Ovary (tissue), 9 donors: ENCODE measurements around the gene UBA3. TPM values are rescaled to one million over a fixed set of nuclear protein-coding genes. Genes with fewer than 3 reads are reported as not detected.

ENCODE experiments used
- DNase-seq, 5 donors: peaks; one replicate each; pipeline ENCODE4 v3.0.0-alpha.2; 2019 to 2020
- H3K27ac ChIP-seq, 2 donors: fragments of 200-600 bp; one replicate each; pipeline versions ENCODE4 v1.5.1 to v1.8.0; 2019 to 2022
- H3K27me3 ChIP-seq: fragments of 200-600 bp; one replicate; pipeline ENCODE4 v1.8.0; 2022
- H3K36me3 ChIP-seq: fragments of 200-600 bp; sonication (generic); one replicate; pipeline ENCODE4 v1.5.1; 2019
- H3K4me1 ChIP-seq: one replicate; pipeline ENCODE4 v1.8.1; 2013; ENCODE audit warnings: mild to moderate bottlenecking, moderate library complexity; ENCODE audit not compliant: insufficient read depth
- H3K4me3 ChIP-seq: fragments of 200-600 bp; sonication (generic); one replicate; pipeline ENCODE4 v1.5.1; 2017
- H3K9me3 ChIP-seq, 2 donors: fragments of 200-600 bp in 1 of 2; sonication (generic) in 1 of 2; one replicate each; pipeline versions ENCODE4 v1.5.1 to v1.8.1; 2013 to 2019; ENCODE audit warnings: mild to moderate bottlenecking in 1 of 2, moderate library complexity in 1 of 2
- CTCF ChIP-seq, 3 donors: fragments of 450-650 bp in 2 of 3; fragments of 200-600 bp in 1 of 3; IDR thresholded peaks; one replicate each; pipeline versions ENCODE4 v1.5.1 to v1.8.0; 2016 to 2022; ENCODE audit warnings: antibody characterized with exemption in 3 of 3, mild to moderate bottlenecking in 1 of 3
- EP300 ChIP-seq: sonication (generic); formaldehyde crosslinking; IDR thresholded peaks from one replicate; pipeline ENCODE4 v1.6.1; 2017; ENCODE audit warnings: antibody characterized with exemption
- POLR2A ChIP-seq: fragments of 450-650 bp; IDR thresholded peaks from one replicate; pipeline ENCODE4 v1.6.1; 2017; ENCODE audit warnings: antibody characterized with exemption, mild to moderate bottlenecking, moderate library complexity
- WGBS, 3 donors: extraction: QIAGEN DNeasy Blood & Tissue Kit in 1 of 3; methylation state at CpG; one replicate each; pipeline versions ENCODE4 v1.1.5 to v1.1.7; 2013 to 2017; 5-methylcytosine and 5-hydroxymethylcytosine counted together
- intact Hi-C, 4 donors: fragments of 100-400 bp; cut with DNase I; formaldehyde crosslinking; loops; one replicate each; pipeline versions ENCODE4 v1.11.0 to v1.15.1; 2022 to 2023
- polyA plus RNA-seq, 2 donors: library from polyadenylated mRNA; stranded (reverse); fragments of 200-250 nt in 1 of 2; fragments of 350-450 nt in 1 of 2; fragmentation: Illumina TruSeq in 1 of 2; extraction: RNeasy Lipid Tissue Mini Kit (QIAGEN cat#74804) in 1 of 2; gene quantifications; one replicate each; pipeline ENCODE4 v1.2.3, GENCODE V29; 2013 to 2014
- total RNA-seq, 7 donors: library from RNA; depleted of rRNA in 2 of 7; stranded (reverse); fragments of >200 nt in 2 of 7; fragmentation: NEBNext Ultra II Directional in 3 of 7; extraction: Animal tissue kit (Norgen Biotek cat#: 25700) in 3 of 7; gene quantifications; one replicate each; pipeline versions ENCODE4 v1.1.0 to v1.2.4, GENCODE V29; 2016 to 2023
- donor health status: DM: no; HTN: no; CAD: no; lungs with moderate emphysema.
- donor health status: DM: no; HTN: no; CAD: no.
- donor health status: Bipolar disorder and iron deficiency.
- donor health status: DM: yes; HTN: yes; CAD: no.
- donor health status: DM: no; HTN: no; CAD: no.
- donor health status: DM: yes; HTN: yes; CAD: no.

UBA3 gene
- total and polyA plus RNA-seq, 9 donors: 34.7 to 54.9 (median 47.7) TPM

- Histone ChIP-seq H3K4me1 (no peaks in the 10 kb centered on the region), H3K27me3 (no peaks in the 10 kb centered on the region), H3K27ac (no peak overlapping the region), H3K9me3 (no peaks in the 10 kb centered on the region), H3K36me3 (no peaks in the 10 kb centered on the region), H3K4me3 (no peak overlapping the region)
- DNase-seq: no peak
- intact Hi-C loops: no loop called here
- 91 to 96% (median 95%) methylated on average over 6 of the region's 6 CpGs for WGBS, 3 donors
- TF ChIP-seq CTCF (IDR thresholded peaks at IDR 0.05): no peak
- TF ChIP-seq POLR2A: no peak
- no peak for TF ChIP-seq EP300
Observed at GRCh38 chr3:69065318-69065964, 14.7 kb downstream of the UBA3 start.

- no peak overlapping the region for H3K4me3 ChIP-seq
- no peak overlapping the region for H3K27ac ChIP-seq
- no peaks in the 10 kb centered on the region for H3K9me3 ChIP-seq
- no peak for DNase-seq
- TF ChIP-seq EP300 (no peak), CTCF (IDR thresholded peaks at IDR 0.05) (no peak), POLR2A (no peak)
- no peaks in the 10 kb centered on the region for H3K27me3 ChIP-seq
- H3K36me3 ChIP-seq: no peaks in the 10 kb centered on the region
- H3K4me1 ChIP-seq: no peaks in the 10 kb centered on the region
- intact Hi-C loops: no loop called here
- WGBS, 3 donors: 21 to 42% (median 35%) methylated on average over 2 of the region's 2 CpGs
Observed at GRCh38 chr3:69063636-69064035, 16.5 kb downstream of the UBA3 start.

DNA sequence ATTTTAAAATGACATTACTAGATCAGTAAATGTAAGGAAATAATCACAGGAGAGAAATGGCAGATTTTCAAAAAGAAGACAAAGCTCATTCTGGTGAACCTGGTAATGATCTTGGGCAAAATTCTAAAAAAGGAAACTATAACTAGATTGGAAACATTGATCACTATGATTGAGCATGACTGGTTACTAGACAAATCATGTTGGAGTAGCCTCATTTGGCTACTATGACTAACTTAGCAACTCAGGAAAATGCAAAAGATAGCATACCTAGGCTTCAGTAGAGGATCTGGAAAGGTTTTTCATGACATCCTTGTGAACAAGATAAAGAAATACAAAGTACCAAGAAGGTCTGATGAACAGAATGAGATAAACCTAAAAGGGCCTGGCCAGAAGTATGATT, 20.5 kb downstream of the UBA3 start:
- TF ChIP-seq POLR2A: no peak
- no peak for TF ChIP-seq EP300
- no peak for TF ChIP-seq CTCF (IDR thresholded peaks at IDR 0.05)
- H3K4me1 ChIP-seq: no peaks in the 10 kb centered on the region
- DNase-seq: no peak
- H3K27me3 ChIP-seq: no peaks in the 10 kb centered on the region
- H3K4me3 ChIP-seq: no peak overlapping the region
- intact Hi-C loops: no loop called here
- H3K9me3 ChIP-seq: no peaks in the 10 kb centered on the region
- H3K27ac ChIP-seq: no peak overlapping the region
- no peaks in the 10 kb centered on the region for H3K36me3 ChIP-seq

DNA sequence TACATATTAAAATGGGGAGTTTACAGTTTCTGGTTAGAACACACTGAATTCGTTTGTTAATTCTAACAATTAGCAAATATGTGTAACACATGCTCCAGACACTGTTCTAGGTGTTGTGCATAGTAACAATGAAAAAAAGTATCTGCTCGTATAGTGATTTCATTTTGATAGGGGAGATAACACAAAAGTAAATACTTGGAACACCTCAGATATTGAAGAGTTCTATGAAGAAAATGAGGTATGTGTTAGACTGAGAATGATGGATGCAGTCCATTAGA, 21.3 kb downstream of the UBA3 start:
- no peak overlapping the region for H3K4me3 ChIP-seq
- DNase-seq: no peak
- TF ChIP-seq EP300: no peak
- TF ChIP-seq POLR2A: no peak
- no peak for TF ChIP-seq CTCF (IDR thresholded peaks at IDR 0.05)
- no peaks in the 10 kb centered on the region for H3K9me3 ChIP-seq
- no peak overlapping the region for H3K27ac ChIP-seq
- intact Hi-C loops: no loop called here
- H3K4me1 ChIP-seq: no peaks in the 10 kb centered on the region
- 94 to 96% (median 95%) methylated on average over 2 of the region's 2 CpGs for WGBS, 3 donors
- no peaks in the 10 kb centered on the region for H3K36me3 ChIP-seq
- no peaks in the 10 kb centered on the region for H3K27me3 ChIP-seq
